SK-N-SH (cell line): ENCODE results near the gene SERPINI1. TPM values are rescaled to one million over a fixed set of nuclear protein-coding genes. Genes with fewer than 3 reads are reported as not detected.

Experiments used
- CTCF ChIA-PET: fragments of 300-600, 350-600 bp; formaldehyde crosslinking; extraction: SDS; loops from one replicate; lab custom pipeline; 2021; lab: Yijun Ruan, JAX
- POLR2A ChIA-PET: fragments of 350-600 bp; sonication (Branson Sonifier 250); formaldehyde crosslinking; extraction: SDS; loops from one replicate; lab custom pipeline; 2020; ENCODE audit warnings: antibody characterized with exemption, inconsistent platforms; lab: Yijun Ruan, JAX
- DNase-seq: peaks from one replicate; pipeline ENCODE4 v3.0.0; 2012
- H2AFZ ChIP-seq: fragments of 200-600 bp; sonication (generic); 2 replicates; pipeline ENCODE4 v1.8.1; 2016; ENCODE audit warnings: antibody characterized with exemption, mild to moderate bottlenecking, low read depth
- H3F3A ChIP-seq: fragments of 200-600 bp; sonication (generic); replicated peaks from 2 replicates; pipeline ENCODE3; 2016; ENCODE audit warnings: antibody characterized with exemption, mild to moderate bottlenecking; ENCODE audit not compliant: insufficient read depth
- H3K27ac ChIP-seq, 2 experiments: fragments of 200-500 bp in 1 of 2; fragments of 200-600 bp in 1 of 2; sonication (Bioruptor generic) in 1 of 2; sonication (generic), shearing (Covaris generic) in 1 of 2; 2 replicates each; pipeline versions ENCODE4 v1.5.1 to v1.6.1; 2014 to 2016; ENCODE audit warnings: low read depth in 2 of 2, inconsistent platforms in 1 of 2, low read length in 1 of 2, mild to moderate bottlenecking in 1 of 2, mixed read lengths in 1 of 2
- H3K27me3 ChIP-seq: fragments of 200-600 bp; sonication (generic), shearing (Covaris generic); 2 replicates; pipeline ENCODE4 v1.6.1; 2016; ENCODE audit warnings: mixed run types; ENCODE audit not compliant: insufficient read depth
- H3K36me3 ChIP-seq, 2 experiments: fragments of 200-500 bp in 1 of 2; fragments of 200-600 bp in 1 of 2; sonication (Bioruptor generic) in 1 of 2; sonication (generic) in 1 of 2; replicated peaks in 1 of 2; 2 replicates each; pipeline versions ENCODE3 to v1.5.1; 2014 to 2016; ENCODE audit warnings: low read length in 1 of 2, mild to moderate bottlenecking in 1 of 2; ENCODE audit not compliant: insufficient read depth in 2 of 2, control insufficient read depth in 1 of 2
- H3K4me1 ChIP-seq, 2 experiments: fragments of 200-500 bp in 1 of 2; fragments of 200-600 bp in 1 of 2; sonication (Bioruptor generic) in 1 of 2; sonication (generic), shearing (Covaris generic) in 1 of 2; 2 replicates each; pipeline versions ENCODE4 v1.5.1 to v1.6.1; 2014 to 2016; ENCODE audit warnings: low read depth in 1 of 2, low read length in 1 of 2, mixed run types in 1 of 2; ENCODE audit not compliant: insufficient read depth in 2 of 2, control insufficient read depth in 1 of 2
- H3K4me2 ChIP-seq: fragments of 200-600 bp; sonication (generic), shearing (Covaris generic); 2 replicates; pipeline ENCODE4 v1.6.1; 2017; ENCODE audit warnings: mixed run types
- H3K4me3 ChIP-seq, 2 experiments: fragments of 200-500 bp in 1 of 2; fragments of 200-600 bp in 1 of 2; sonication (Bioruptor generic) in 1 of 2; sonication (generic), shearing (Covaris generic) in 1 of 2; 2 replicates each; pipeline versions ENCODE4 v1.5.1 to v1.8.1; 2014 to 2016; ENCODE audit warnings: low read depth in 2 of 2, inconsistent platforms in 1 of 2, low read length in 1 of 2, mild to moderate bottlenecking in 1 of 2, mixed read lengths in 1 of 2, moderate library complexity in 1 of 2
- H3K79me2 ChIP-seq: fragments of 200-600 bp; sonication (generic); 2 replicates; pipeline ENCODE4 v1.8.1; 2017; ENCODE audit warnings: mild to moderate bottlenecking; ENCODE audit not compliant: insufficient read depth
- H3K9ac ChIP-seq: fragments of 200-600 bp; sonication (generic); 2 replicates; pipeline ENCODE4 v1.6.1; 2017; ENCODE audit warnings: mixed run types
- H3K9me2 ChIP-seq: fragments of 200-600 bp; sonication (generic); 2 replicates; pipeline ENCODE4 v1.6.1; 2017; ENCODE audit warnings: mixed run types
- H3K9me3 ChIP-seq: fragments of 200-600 bp; sonication (generic); 2 replicates; pipeline ENCODE4 v1.6.1; 2017; ENCODE audit warnings: mixed run types, mild to moderate bottlenecking, moderate library complexity
- H4K20me1 ChIP-seq: fragments of 200-600 bp; sonication (generic); 2 replicates; pipeline ENCODE4 v1.6.1; 2017; ENCODE audit warnings: mild to moderate bottlenecking, mixed run types; ENCODE audit not compliant: insufficient read depth
- CTCF ChIP-seq: fragments of 200-600 bp; sonication (generic); IDR thresholded peaks from 2 replicates; pipeline ENCODE4 v1.6.1; 2017; ENCODE audit warnings: antibody characterized with exemption, mild to moderate bottlenecking, moderate library complexity
- ELF1 ChIP-seq: IDR thresholded peaks from 2 replicates; pipeline ENCODE4 v1.4.0; 2012
- EZH2phosphoT487 ChIP-seq: fragments of 200-600 bp; sonication (generic); IDR thresholded peaks from 2 replicates; pipeline ENCODE4 v1.6.1; 2017; ENCODE audit warnings: low read depth, mixed run types, mild to moderate bottlenecking, antibody characterized with exemption, moderate library complexity, borderline replicate concordance
- FOSL2 ChIP-seq: IDR thresholded peaks from 2 replicates; pipeline ENCODE4 v1.4.0; 2012; ENCODE audit warnings: low read depth, mild to moderate bottlenecking, moderate library complexity, borderline replicate concordance
- FOXJ3 ChIP-seq: sonication (generic); formaldehyde crosslinking; IDR thresholded peaks from 2 replicates; pipeline ENCODE4 v1.5.1; 2020; ENCODE audit warnings: mild to moderate bottlenecking, missing genetic modification reagents
- FOXM1 ChIP-seq: IDR thresholded peaks from 2 replicates; pipeline ENCODE4 v1.4.0; 2012; ENCODE audit warnings: low read depth, mild to moderate bottlenecking
- GABPA ChIP-seq: IDR thresholded peaks from 2 replicates; pipeline ENCODE4 v1.4.0; 2012; ENCODE audit warnings: low read depth, mild to moderate bottlenecking
- JUND ChIP-seq: IDR thresholded peaks from 2 replicates; pipeline ENCODE4 v1.4.0; 2012
- NFIC ChIP-seq: IDR thresholded peaks from 2 replicates; pipeline ENCODE4 v1.4.0; 2012; ENCODE audit warnings: borderline replicate concordance
- NRF1 ChIP-seq: IDR thresholded peaks from 2 replicates; pipeline ENCODE4 v1.6.1; 2012; ENCODE audit warnings: low read depth, mild to moderate bottlenecking, low read length
- POLR2AphosphoS5 ChIP-seq: IDR thresholded peaks from 2 replicates; pipeline ENCODE4 v1.6.1; 2012; ENCODE audit warnings: low read depth, low read length
- RAD21 ChIP-seq: IDR thresholded peaks from 2 replicates; pipeline ENCODE4 v1.6.1; 2012; ENCODE audit warnings: mild to moderate bottlenecking, low read length
- RCOR1 ChIP-seq: fragments of 150-350 bp; IDR thresholded peaks from 2 replicates; pipeline ENCODE4 v1.6.1; 2017; ENCODE audit warnings: antibody characterized with exemption, low read length
- SIN3A ChIP-seq: IDR thresholded peaks from 2 replicates; pipeline ENCODE4 v1.6.1; 2012; ENCODE audit warnings: low read depth, mild to moderate bottlenecking, low read length, moderate library complexity, borderline replicate concordance
- SMC3 ChIP-seq: IDR thresholded peaks from 2 replicates; pipeline ENCODE4 v1.6.1; 2012; ENCODE audit warnings: low read depth, low read length, improper control_type of control experiment
- TAF1 ChIP-seq: IDR thresholded peaks from 2 replicates; pipeline ENCODE4 v1.6.1; 2012; ENCODE audit warnings: low read depth, mild to moderate bottlenecking, low read length, moderate library complexity, borderline replicate concordance
- TCF12 ChIP-seq: IDR thresholded peaks from 2 replicates; pipeline ENCODE4 v1.4.0; 2012
- TEAD4 ChIP-seq: IDR thresholded peaks from 2 replicates; pipeline ENCODE4 v1.4.0; 2012; ENCODE audit warnings: mild to moderate bottlenecking, borderline replicate concordance; ENCODE audit not compliant: insufficient read depth
- ZBTB33 ChIP-seq: IDR thresholded peaks from 2 replicates; pipeline ENCODE4 v1.4.0; 2012; ENCODE audit warnings: low read depth, borderline replicate concordance
- WGBS: methylation state at CpG from one replicate; pipeline ENCODE4 v1.1.6; 2017; ENCODE audit warnings: low lambda C conversion rate; 5-methylcytosine and 5-hydroxymethylcytosine counted together
- polyA plus RNA-seq, 3 experiments: library from polyadenylated mRNA; depleted of rRNA; stranded (reverse); fragments of >200 nt; gene quantifications; 2 replicates each; pipeline ENCODE4 v1.2.3, GENCODE V29; 2012

The SERPINI1 gene
- polyA plus RNA-seq, 1 of the 3 experiments (the other 2 are of a cell fraction) = 1.9 TPM

GRCh38 chr3:167709690-167710089, 25.8 kb upstream of the SERPINI1 start:
- Histone ChIP-seq H3K9ac (no peak overlapping the region), H3K9me3 (no peaks in the 10 kb centered on the region), H3K36me3 (peaks cover 28 to 41% of the 10 kb centered on the region in 2 experiments), H3K4me3 (no peak overlapping the region), H3K4me2 (no peak overlapping the region), H4K20me1 (peaks cover 26% of the 10 kb centered on the region), H3F3A (no peaks in the 10 kb centered on the region), H3K4me1 (peaks cover 0 to 3% of the 10 kb centered on the region in 2 experiments; a peak in 2 of 4 replicates), H3K27ac (no peak overlapping the region), H3K79me2 (peaks cover 62% of the 10 kb centered on the region), H3K27me3 (no peaks in the 10 kb centered on the region), H2AFZ (no peak overlapping the region), H3K9me2 (no peaks in the 10 kb centered on the region)
- no peak for DNase-seq
- WGBS = 79% methylated on average over 4 of the region's 4 CpGs
- TF ChIP-seq ZBTB33 (no peak), CTCF (no peak), POLR2AphosphoS5 (no peak), ELF1 (no peak), FOXJ3 (no peak), NFIC (no peak), TAF1 (no peak), NRF1 (no peak), EZH2phosphoT487 (no peak), GABPA (no peak)
- ChIA-PET CTCF (interaction anchor here (1.6 kb wide), 1 partner anchor 25 kb away, joined by 7 read pairs; no protein-coding TSS in a partner anchor), POLR2A (no interaction called here)

GRCh38 chr3:167710552-167710951, 25.0 kb upstream of the SERPINI1 start:
- Histone ChIP-seq H3K4me2 (no peak overlapping the region), H4K20me1 (peaks cover 33% of the 10 kb centered on the region), H3K9me3 (no peaks in the 10 kb centered on the region), H2AFZ (no peak overlapping the region), H3K27ac (no peak overlapping the region), H3K4me3 (no peak overlapping the region), H3K79me2 (peaks cover 65% of the 10 kb centered on the region), H3K9ac (no peak overlapping the region), H3K27me3 (no peaks in the 10 kb centered on the region), H3F3A (no peaks in the 10 kb centered on the region), H3K9me2 (no peaks in the 10 kb centered on the region), H3K4me1 (peaks cover 0 to under 1% of the 10 kb centered on the region in 2 experiments; a peak in 2 of 4 replicates), H3K36me3 (peaks cover 27 to 37% of the 10 kb centered on the region in 2 experiments)
- ChIA-PET POLR2A (no interaction called here), CTCF (interaction anchor here (1.6 kb wide), 1 partner anchor 25 kb away, joined by 7 read pairs; no protein-coding TSS in a partner anchor)
- TF ChIP-seq GABPA (no peak), TEAD4 (no peak), TCF12 (no peak), RAD21 (no peak), ELF1 (no peak), EZH2phosphoT487 (no peak), RCOR1 (no peak), JUND (no peak), FOXM1 (no peak), SIN3A (no peak), SMC3 (no peak), FOSL2 (no peak)
- no peak for DNase-seq
